HK-2 (cell line): ENCODE data around the gene CDH9.

Experiments
- DNase-seq: peaks from one replicate; pipeline ENCODE4 v3.0.0-alpha.2; 2018; ENCODE audit not compliant: unreplicated experiment

The CDH9 gene, protein sequence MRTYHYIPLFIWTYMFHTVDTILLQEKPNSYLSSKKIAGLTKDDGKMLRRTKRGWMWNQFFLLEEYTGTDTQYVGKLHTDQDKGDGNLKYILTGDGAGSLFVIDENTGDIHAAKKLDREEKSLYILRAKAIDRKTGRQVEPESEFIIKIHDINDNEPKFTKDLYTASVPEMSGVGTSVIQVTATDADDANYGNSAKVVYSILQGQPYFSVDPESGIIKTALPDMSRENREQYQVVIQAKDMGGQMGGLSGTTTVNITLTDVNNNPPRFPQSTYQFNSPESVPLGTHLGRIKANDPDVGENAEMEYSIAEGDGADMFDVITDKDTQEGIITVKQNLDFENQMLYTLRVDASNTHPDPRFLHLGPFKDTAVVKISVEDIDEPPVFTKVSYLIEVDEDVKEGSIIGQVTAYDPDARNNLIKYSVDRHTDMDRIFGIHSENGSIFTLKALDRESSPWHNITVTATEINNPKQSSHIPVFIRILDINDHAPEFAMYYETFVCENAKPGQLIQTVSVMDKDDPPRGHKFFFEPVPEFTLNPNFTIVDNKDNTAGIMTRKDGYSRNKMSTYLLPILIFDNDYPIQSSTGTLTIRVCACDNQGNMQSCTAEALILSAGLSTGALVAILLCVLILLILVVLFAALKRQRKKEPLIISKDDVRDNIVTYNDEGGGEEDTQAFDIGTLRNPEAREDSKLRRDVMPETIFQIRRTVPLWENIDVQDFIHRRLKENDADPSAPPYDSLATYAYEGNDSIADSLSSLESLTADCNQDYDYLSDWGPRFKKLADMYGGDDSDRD

DNA sequence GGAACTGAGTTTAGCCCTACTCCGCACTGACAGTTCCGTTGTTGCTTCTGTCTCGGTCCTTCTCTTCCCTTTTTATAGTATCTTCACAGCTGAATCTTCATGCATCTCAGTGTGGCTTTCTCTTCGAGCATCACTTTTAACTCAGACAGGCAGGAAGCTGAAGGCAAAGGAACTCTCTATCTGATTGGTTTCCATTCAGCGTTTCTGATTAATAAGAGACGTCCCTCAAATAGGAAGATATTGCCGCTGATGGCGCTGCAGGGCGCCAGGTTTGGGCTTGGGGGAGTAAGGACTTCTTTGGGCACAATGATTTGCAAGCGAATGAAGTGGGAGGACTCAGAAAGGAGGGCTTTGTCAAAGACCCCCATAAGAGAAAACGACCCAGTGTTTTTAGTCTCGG lies at the start of gene CDH9:
TSS of gene CDH9 (minus strand) at position 111 of the 400 bp plus-strand sequence. CDS start 50,253 bp downstream, outside the sequence.
- no peak for DNase-seq

DNA sequence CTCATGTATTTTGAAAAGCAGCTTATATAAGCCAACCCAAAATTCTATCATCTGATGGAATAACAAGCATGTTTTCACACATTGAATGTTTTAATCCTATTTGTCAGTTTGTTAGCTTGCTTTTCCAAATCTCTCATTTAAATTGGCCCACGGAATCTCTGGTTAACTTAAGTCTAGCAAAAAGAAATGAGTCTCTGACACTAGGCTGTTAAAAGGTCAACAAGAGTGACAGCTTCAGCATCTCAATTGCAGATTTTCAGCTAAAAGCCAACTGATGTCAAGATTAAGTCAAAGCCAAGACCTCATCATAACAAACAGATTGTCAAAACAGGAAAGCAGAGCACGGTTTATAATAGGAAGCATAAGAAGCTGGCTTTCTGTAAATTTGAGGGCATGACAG lies 49.4 kb upstream of the CDH9 start:
- no peak for DNase-seq

DNA sequence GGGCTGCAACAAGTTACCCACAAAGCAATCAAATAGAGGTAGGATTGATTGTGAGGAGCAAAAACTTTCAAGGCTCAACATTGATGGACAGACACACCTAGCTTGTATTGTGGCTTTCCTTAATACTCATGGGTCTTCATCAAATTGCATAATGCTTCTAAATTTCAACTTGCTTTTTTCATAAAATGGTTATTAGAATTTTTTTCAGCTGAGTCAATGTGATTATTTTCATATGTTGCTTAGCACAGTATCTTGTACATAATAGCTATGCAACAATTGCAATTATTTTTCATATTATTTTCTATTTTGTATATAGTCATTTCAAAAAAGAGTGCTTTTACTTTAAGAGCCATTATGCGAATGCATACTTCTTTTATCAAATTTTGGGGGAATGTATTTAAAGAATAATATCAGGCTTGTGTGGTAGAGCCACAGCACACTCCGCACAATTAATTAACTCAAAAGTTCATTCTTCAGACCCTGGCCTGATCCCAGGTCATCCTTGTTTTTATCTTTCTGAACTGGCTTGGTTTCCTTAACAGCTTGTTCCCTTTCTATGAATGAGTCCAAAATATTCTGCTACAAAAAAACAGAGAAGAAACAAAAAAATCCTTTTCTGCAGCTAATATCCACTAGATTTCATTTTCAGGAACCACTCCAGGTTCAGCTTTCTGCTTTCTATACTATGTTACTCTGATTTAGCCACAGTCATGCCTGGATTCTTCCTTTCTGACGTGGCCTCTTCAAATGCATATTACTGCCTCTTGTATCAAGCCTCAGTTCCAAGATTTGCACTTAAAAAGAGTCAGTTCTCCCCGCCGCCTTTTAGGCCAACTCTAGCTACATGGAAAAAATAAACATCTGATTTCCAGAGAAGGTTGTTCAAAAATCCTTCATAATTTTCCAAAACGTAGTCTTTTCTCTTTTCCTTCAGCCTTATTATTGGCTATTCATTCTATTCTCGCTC lies 45.3 kb upstream of the CDH9 start:
- no peak for DNase-seq

DNA sequence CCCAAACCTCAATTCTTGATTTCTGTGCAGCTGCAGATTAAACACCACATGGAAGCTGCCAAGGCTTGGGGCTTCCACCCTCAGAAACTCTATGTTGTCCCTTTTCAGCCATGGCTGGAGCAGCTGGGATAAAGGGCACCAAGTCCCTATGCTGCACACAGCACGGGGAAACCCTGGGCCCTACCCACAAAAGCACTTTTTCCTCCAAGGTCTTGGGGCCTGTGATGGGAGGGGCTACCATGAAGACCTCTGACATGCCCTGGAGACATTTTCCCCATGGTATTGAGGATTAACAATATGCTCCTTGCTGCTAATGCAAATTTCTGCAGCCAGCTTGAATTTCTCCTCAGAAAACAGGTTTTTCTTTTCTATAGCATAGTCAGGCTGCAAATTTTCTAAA lies 41.8 kb upstream of the CDH9 start:
- DNase-seq = no peak

DNA sequence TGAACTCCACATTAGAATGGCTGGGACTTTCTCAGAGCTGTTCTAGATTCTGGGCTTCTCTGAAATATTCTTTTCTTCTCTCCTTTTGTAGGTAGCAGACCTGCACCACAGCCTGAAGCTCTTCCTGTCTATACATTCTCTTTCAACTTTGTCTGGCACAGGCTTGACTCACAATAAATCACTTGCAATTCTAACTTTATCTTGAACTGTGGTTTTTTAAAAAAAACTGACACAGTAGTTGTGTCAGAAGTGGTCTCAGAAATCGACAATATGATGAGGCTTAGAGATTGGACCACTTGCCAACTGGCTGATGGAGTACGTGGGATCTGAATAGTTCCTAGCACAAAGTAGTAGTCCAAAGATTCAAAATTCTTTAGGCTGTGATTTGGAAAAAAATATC lies 24.1 kb upstream of the CDH9 start:
- DNase-seq = no peak

DNA sequence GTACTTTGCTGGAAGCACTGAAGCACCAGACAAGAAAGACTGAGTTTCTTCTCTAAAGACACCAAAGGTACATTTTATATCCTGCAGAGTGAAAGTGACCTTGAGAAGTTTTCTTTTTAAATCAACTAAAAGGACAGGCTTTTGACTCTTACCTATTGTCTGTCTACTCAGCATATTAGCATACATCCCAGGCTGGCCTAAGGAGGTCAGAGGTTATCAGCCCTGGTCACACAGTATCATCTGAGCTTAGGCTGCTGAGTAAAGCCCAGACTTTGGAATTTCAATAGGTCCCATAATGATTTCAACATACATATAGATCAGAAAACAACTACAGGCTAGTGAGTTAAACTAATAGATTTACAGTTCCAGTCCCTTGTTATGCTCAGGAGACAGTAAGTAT lies 10.1 kb upstream of the CDH9 start:
- DNase-seq = no peak

DNA sequence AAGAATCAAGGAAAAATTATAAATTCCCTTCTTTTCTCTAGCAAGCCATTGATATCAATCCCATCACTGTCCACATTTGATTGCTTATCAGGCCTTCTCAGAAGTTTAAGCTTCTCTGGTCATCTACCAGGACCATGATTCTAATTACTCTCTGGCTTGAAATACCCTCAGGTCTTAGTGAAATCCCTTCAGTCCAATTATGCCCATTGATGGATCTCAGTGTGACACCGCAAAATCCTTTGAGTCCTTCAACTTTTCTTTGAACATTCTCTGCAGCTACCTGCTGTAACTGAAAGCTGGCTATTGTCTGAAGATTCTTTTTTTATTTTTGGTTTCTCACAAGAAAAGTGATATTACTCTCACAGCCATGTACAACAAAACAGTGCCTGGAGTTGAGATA lies 3.0 kb upstream of the CDH9 start:
- no peak for DNase-seq

DNA sequence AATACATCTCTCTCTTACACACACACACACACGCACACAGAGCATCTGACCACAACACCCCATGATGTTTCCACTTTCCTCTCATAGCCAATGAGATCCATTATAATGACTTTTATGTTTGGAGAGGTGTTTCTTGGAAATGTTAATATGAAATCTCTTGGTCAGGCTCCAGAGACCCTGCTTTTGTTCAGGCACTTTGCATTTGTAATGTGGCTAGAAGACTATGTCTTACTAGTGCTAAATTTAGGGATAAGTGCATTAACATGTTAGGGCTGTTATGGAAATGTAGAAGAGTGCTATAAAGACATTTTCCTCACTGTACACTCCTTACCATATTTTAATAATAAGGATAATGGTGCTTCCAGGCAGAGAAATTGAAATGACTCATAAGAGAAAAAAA lies 3.8 kb downstream of the CDH9 start:
- no peak for DNase-seq

DNA sequence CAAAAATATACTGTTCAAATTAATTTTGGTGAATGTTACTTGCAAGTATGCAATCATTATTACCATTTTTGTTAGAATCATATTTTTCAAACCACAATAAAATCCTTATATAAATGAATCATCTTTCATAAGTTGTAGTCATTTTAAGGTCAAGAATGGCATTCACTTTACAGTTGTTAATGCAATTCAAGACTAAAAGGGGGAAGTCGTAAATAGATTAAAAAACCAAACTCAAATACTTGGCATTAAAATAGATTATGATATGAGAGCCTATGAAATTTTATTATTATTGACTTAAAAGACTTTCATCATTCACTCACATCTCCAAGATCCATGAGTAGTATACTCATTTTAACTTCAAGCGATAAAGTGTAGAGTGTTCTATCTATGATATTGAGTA lies 11.6 kb downstream of the CDH9 start:
- DNase-seq = no peak

DNA sequence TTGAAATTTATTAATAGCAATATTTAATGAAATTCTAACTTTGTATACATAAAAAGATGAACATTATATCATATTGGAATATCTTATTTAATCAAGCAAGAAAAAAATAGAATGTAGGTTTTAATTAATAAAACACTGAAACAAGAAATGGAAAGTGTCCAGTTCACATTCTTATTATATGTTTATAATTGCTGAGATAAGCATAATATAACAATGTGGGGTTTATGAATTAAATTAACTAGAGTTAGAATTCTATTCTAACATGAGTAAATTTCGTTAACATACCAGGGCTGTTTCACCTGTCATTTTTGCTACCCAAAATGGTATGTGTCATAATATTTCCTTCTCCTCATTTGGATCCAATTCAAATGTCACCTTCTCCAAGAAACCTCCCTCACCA lies 12.3 kb downstream of the CDH9 start:
- no peak for DNase-seq

DNA sequence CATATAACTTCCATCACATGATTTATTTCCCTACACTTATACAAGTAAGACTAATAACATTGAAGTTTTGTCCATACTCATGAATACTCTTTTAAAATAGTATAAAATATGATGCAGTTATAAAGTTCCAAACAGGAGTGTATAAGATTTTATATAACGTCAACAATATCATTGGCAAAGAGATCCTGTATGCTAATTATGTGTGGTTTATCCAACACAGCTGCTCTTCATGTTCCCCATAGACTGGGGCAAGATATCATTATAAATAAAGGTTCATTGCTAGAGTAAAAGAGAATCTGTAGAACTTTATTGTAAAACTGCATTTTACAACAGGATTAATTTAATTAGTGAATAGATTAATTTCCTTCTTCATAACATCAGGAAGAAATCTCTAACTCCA lies 16.9 kb downstream of the CDH9 start:
- no peak for DNase-seq

DNA sequence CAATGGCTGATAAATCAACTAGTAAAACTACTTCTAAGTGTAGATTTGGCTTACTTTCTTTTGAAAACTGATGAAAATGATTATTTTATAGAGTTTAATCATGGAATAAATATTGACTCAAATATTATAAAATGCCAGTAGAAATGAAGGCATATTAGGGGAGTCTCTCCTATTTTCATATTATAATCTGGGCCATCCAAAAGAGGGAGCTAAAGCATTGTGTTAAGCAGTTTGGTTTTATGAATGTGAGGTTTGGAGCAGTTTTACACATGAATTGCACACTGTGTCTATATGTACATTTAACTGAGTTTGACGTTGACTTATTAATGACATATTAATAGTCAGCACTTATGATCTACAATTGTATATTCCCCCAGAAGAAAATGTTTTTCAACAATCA lies 17.4 kb downstream of the CDH9 start:
- no peak for DNase-seq

DNA sequence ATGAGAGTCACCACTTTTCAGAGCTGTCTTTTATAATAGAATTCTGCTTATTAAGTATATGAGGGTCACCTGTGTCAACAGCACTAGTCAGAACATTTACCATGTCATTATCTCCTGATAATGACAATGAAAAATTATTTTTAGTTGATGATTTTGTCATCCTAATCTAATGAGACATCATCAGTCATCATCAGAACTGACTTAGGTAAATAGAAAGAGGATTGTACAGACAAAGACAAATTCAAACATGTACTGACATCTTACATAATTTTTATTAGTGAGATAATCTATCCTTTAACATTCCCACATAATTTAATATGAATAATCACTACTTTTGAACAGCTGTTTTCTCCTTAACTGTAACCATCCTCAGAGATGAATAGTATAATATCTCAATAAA lies 22.6 kb downstream of the CDH9 start:
- no peak for DNase-seq

DNA sequence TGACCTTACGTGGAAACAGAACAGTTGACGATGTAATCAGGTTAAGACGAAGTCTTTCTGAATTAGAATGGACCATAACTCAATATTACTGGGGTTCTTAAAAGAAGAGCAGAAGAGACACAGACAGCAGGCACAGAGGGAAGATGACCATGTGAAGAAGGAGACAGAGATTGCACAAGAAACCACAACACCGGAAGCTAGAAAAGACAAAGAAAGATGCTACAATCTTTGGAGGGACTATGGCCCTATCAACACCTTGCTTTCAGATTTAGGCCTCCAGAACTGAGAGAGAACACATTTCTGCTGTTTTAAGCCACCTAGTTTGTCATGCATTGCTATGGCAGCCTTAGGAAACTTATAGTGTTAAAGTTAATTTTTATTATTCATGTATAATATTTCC lies 27.1 kb downstream of the CDH9 start:
- no peak for DNase-seq

DNA sequence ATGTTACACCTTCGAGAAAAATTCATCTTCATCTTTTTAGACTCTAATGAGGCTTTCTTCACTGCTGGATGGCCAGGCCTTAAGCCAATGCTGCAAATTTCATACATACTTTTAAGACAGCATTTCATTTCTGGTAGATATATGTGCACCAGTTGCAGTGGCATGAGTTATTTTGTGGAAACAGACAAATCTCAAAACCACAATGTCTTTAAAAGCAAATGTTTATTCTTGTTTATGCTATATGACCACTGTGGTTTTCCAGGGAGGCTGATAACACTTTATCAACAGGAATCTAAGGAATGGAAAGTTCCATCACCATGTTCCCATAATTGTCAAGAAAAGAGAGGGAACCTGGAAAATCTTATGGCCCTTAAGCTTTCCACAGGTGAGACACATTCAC lies 27.7 kb downstream of the CDH9 start:
- no peak for DNase-seq

DNA sequence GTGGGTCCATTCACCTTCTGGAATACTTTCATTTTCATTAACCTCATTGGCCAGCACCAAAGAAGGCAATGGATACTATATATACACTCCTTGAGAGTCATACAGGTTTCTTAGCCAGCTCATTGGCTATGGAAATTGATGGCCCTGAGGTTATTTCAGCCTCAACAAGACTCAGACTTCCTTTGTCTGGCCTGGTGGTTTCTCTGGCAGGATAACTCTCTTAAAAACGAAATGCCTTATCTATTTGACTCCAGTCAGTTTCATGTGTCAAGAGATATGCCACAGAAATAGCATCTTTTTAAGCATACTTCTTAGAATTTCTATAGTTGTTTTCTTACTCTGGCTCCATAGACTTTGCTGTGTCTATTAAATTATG lies 28.9 kb downstream of the CDH9 start:
- DNase-seq = no peak

DNA sequence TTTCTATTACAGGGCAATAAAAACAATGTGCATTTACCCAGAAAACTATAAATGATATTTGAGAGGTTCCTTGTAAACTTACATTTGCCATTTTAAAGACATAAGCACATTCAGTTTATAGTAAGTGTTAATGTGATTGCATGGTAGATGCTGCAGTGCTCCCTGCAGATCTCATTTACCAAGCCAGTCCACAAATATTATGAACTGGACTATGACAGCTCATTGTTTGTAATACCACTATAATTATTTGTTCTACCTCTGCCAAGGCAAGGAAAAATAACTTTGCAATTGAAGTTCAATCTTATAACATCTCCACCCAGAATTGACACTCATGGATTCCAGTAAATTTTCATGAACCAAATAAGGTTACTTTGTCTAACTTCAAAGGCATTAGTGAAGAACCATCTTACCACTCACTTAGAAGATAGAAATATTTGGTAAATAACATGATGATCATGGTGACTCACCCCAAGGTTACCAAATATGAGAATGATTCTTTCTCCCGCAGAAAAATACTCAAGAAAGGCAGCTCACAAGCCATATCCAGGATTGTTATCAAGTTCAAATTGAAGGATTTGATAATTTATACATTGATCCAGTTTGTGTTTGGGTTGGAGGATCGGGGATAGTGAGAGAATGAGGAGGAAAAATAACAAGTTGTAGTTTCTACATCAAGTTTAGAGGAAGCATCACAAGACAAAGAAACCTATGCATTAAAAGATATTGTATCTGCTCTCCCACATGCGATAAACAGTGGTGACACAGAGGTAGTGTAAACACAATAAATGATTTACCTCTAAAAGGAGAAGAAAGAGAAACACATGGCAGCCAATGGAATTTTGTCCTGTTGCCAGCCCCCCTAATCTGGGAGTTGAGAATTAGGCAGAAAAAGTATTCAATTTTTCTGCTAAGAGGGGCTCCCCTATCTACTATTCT lies 29.5 kb downstream of the CDH9 start:
- no peak for DNase-seq

DNA sequence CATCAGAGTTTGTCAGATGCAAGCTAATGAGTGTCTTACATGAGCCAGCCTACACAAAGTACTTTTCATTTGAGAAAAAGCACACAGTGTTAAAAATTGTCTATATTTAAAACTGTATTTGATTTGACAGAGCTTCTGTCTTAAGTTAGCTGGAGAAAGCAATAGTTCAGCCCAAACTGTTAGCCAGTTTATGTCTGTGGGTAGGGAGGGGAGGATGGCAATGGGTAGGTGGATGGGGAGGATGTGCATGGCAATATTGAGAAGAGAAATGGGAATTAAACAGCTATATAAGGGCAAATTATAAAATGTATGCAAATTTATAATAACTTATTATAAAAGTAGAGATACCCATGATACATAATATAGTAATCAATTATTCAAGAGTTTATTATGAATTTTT lies 31.3 kb downstream of the CDH9 start:
- no peak for DNase-seq

DNA sequence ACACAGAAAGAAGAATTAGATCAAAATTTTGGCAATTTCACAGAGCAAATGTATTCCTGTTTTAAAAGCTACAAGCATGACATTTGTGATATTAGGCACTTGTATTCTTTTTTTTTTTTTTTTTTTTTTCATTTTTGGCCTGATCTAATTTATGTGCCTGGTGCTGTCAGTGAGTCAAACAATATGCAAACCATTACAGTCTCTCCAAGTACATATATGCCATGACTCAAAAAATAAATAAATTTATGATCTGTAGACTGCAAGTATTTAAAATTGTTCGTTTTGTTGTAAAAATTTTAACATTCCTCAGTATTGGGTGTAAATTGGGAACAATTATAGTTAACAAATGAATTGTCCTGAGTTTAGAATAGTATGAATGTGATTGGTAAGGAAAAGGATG lies 51.4 kb downstream of the CDH9 start:
- DNase-seq = no peak

DNA sequence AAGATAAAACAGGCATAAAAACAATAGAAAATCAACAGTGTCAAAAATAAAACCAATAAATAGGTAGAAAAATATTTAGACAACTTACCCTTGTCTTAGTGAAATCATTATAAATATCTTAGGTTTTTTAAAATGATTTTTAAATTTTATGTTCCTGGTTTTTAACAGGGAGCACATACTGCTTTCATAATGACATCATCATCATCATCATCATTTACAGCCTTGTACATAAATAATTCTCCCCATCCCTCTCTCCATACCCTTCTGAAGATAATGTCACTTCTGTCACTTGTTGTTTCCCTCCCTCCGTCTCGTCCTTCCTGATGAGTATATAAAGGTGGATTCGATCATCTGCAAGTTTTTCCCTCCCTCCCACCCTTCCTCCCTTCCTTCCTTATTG lies 56.6 kb downstream of the CDH9 start:
- DNase-seq = no peak

DNA sequence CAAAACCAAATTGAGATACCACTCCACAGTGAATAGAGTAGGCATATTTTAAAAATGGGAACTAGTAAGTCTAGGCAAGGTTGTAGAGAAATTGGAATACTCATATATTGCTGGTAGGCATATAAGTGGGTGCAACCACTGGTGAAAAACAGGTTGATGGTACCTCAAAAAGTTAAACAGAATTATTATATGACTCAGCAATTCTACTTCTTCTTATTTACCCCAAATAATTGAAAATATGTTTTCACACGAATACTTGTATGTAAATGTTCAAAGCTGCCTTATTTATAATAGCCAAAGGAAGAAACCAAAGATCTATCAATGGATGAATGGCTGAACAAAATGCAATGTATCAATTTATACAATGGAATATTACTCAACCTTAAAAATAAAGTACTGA lies 79.1 kb downstream of the CDH9 start:
- no peak for DNase-seq
